IMR-90 (cell line): Measurements from ENCODE around the gene CUX1.

Experiments
- BHLHE40 ChIP-seq: fragments of 150-350 bp; IDR thresholded peaks from 2 replicates; pipeline ENCODE4 v1.6.1; 2016; ENCODE audit warnings: mild to moderate bottlenecking, low read depth, low read length
- CEBPB ChIP-seq: IDR thresholded peaks from 2 replicates; pipeline ENCODE4 v1.6.1; 2012; ENCODE audit warnings: low read depth, low read length, improper control_type of control experiment
- CHD1 ChIP-seq: IDR thresholded peaks from 2 replicates; pipeline ENCODE4 v1.6.1; 2012; ENCODE audit warnings: low read depth, low read length, improper control_type of control experiment
- CTCF ChIP-seq: conservative IDR thresholded peaks from 2 replicates; pipeline ENCODE4 v1.5.1; 2012; ENCODE audit warnings: mild to moderate bottlenecking, low read depth, low read length, improper control_type of control experiment
- MXI1 ChIP-seq: IDR thresholded peaks from 2 replicates; pipeline ENCODE4 v1.6.1; 2012; ENCODE audit warnings: low read depth, mild to moderate bottlenecking, low read length, moderate library complexity, borderline replicate concordance
- NFE2L2 ChIP-seq: fragments of 150-350 bp; IDR thresholded peaks from 2 replicates; pipeline ENCODE4 v1.6.1; 2016; ENCODE audit warnings: low read depth, mild to moderate bottlenecking, low read length
- POLR2A ChIP-seq: IDR thresholded peaks from 2 replicates; pipeline ENCODE4 v1.6.1; 2012; ENCODE audit warnings: mild to moderate bottlenecking, low read depth, low read length
- RAD21 ChIP-seq: IDR thresholded peaks from 2 replicates; pipeline ENCODE4 v1.6.1; 2012; ENCODE audit warnings: low read length, improper control_type of control experiment
- RFX5 ChIP-seq: IDR thresholded peaks from 2 replicates; pipeline ENCODE4 v1.8.0; 2012; ENCODE audit warnings: low read depth, mild to moderate bottlenecking, low read length, moderate library complexity
- USF2 ChIP-seq: fragments of 150-350 bp; IDR thresholded peaks from 2 replicates; pipeline ENCODE4 v1.6.1; 2017; ENCODE audit warnings: mild to moderate bottlenecking, antibody characterized with exemption, low read length, low read depth

GRCh38 chr7:101929256-101929655 is 111.8 kb downstream of the CUX1 start:
- TF ChIP-seq POLR2A (no peak), RFX5 (no peak), CTCF (no peak), USF2 (no peak), CHD1 (no peak), CEBPB (no peak), NFE2L2 (no peak), BHLHE40 (no peak), RAD21 (no peak), MXI1 (no peak)
